Testis (tissue), 2 donors: ENCODE data around the gene FHDC1.

Source experiments
- CTCF ChIP-seq, 3 experiments: fragments of 450-650 bp in 2 of 3; fragments of 200-600 bp in 1 of 3; sonication (generic) in 1 of 3; IDR thresholded peaks; one replicate each; pipeline ENCODE4 v1.5.1; 2016 to 2019; ENCODE audit warnings: antibody characterized with exemption in 3 of 3, mild to moderate bottlenecking in 2 of 3, moderate library complexity in 1 of 3
- POLR2A ChIP-seq: fragments of 450-650 bp; IDR thresholded peaks from one replicate; pipeline ENCODE4 v1.6.1; 2017; ENCODE audit warnings: antibody characterized with exemption, mild to moderate bottlenecking, moderate library complexity

GRCh38 chr4:152997288-152997687 is 61.2 kb downstream of the FHDC1 start:
- TF ChIP-seq CTCF (IDR thresholded peaks at IDR 0.05) (no peak), POLR2A (no peak)
